Adipocyte (in vitro differentiated cells): ENCODE results near the gene KRTAP5-5.
A peak's percentile ranks its signal among the peaks of the same experiment; 100 is the strongest.
"Not testable (repeated sequence)": the region's sequence is repeated elsewhere in the genome, so short reads cannot be mapped to it uniquely, and the experiment has no call there.

Experiments
- DNase-seq: peaks from one replicate; pipeline ENCODE4 v3.0.0-alpha.2; 2015; ENCODE audit warnings: low read depth
- H3K27me3 ChIP-seq: replicated peaks from 2 replicates; pipeline ENCODE4 v1.7.0; 2013; ENCODE audit warnings: mild to moderate bottlenecking, low read length, moderate library complexity; ENCODE audit not compliant: control insufficient read depth, insufficient read depth
- H3K36me3 ChIP-seq: 2 replicates; pipeline ENCODE4 v1.7.0; 2013; ENCODE audit warnings: low read length, mild to moderate bottlenecking, moderate library complexity; ENCODE audit not compliant: control insufficient read depth, insufficient read depth, severe bottlenecking
- H3K4me1 ChIP-seq: 2 replicates; pipeline ENCODE4 v1.7.0; 2013; ENCODE audit warnings: mild to moderate bottlenecking, low read length, moderate library complexity; ENCODE audit not compliant: control insufficient read depth, insufficient read depth
- H3K4me3 ChIP-seq: 2 replicates; pipeline ENCODE4 v1.7.0; 2013; ENCODE audit warnings: mild to moderate bottlenecking, low read length, moderate library complexity
- H3K9ac ChIP-seq: 2 replicates; pipeline ENCODE4 v1.7.0; 2013; ENCODE audit warnings: mild to moderate bottlenecking, low read length, moderate library complexity
- H3K9me3 ChIP-seq: 2 replicates; pipeline ENCODE4 v1.7.0; 2013; ENCODE audit warnings: mild to moderate bottlenecking, low read length, moderate library complexity; ENCODE audit not compliant: control insufficient read depth

The KRTAP5-5 gene

GRCh38 chr11:1607901-1608300 is 21.7 kb upstream of the KRTAP5-5 start:
- not testable (repeated sequence) for H3K9me3 ChIP-seq, DNase-seq, H3K4me1 ChIP-seq, H3K9ac ChIP-seq, H3K36me3 ChIP-seq, H3K4me3 ChIP-seq
- peaks cover 37% of the 10 kb centered on the region for H3K27me3 ChIP-seq

- H3K27me3 ChIP-seq = peaks cover 34% of the 10 kb centered on the region
- no peaks in the 10 kb centered on the region for H3K9me3 ChIP-seq
- H3K4me3 ChIP-seq = no peak within 1 kb of the TSS
- H3K9ac ChIP-seq = no peak within 1 kb of the TSS
- no peak for DNase-seq
- H3K36me3 ChIP-seq = no peaks in the 10 kb centered on the region
- H3K4me1 ChIP-seq = no peaks in the 10 kb centered on the region
Observed at GRCh38 chr11:1608363-1608762, 21.2 kb upstream of the KRTAP5-5 start, which contains the start of gene KRTAP5-3. Gene KRTAP5-3, minus strand, starts transcription at chr11:1608463. Its CDS starts 78 bp downstream, at chr11:1608385.

DNA sequence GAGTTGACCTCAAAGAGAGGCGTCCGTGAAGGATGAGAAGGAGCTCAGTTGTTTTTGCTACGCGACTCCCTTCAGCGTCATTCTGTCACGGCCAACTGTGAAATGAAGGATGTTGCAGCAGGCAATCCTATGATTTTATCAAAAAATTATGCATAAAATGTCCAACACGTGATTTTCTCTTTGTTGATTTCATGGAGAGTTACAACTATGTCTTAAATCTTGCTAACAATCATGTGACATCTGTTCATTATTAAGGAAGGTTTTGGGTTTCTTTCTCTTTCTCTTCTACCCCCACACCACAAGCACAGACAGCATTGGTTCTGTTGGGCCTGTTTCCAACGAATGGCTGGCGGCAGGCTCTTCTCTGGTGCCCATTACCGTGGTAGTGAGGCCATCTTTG is 11.3 kb upstream of the KRTAP5-5 start:
- DNase-seq = peak; percentile 44
- H3K4me1 ChIP-seq = no peaks in the 10 kb centered on the region
- no peak overlapping the region for H3K4me3 ChIP-seq
- peaks cover 7% of the 10 kb centered on the region for H3K9me3 ChIP-seq
- peaks cover 62% of the 10 kb centered on the region for H3K27me3 ChIP-seq
- no peaks in the 10 kb centered on the region for H3K36me3 ChIP-seq
- H3K9ac ChIP-seq = no peak overlapping the region

- no peak for DNase-seq
- H3K9me3 ChIP-seq = peaks cover 7% of the 10 kb centered on the region
- H3K4me3 ChIP-seq = no peak overlapping the region
- peaks cover 59% of the 10 kb centered on the region for H3K27me3 ChIP-seq
- no peak overlapping the region for H3K9ac ChIP-seq
- no peaks in the 10 kb centered on the region for H3K36me3 ChIP-seq
- no peaks in the 10 kb centered on the region for H3K4me1 ChIP-seq
Observed at GRCh38 chr11:1619449-1619848, 10.1 kb upstream of the KRTAP5-5 start.

GRCh38 chr11:1622086-1622485 is 7.5 kb upstream of the KRTAP5-5 start, which contains the start of gene KRTAP5-4:
Gene KRTAP5-4, minus strand, starts transcription at chr11:1622138. Its CDS starts 45 bp downstream, at chr11:1622093.
- Histone ChIP-seq H3K27me3 (peaks cover 49% of the 10 kb centered on the region), H3K36me3 (no peaks in the 10 kb centered on the region), H3K4me3 (no peak within 1 kb of the TSS), H3K4me1 (no peaks in the 10 kb centered on the region), H3K9me3 (peaks cover 4% of the 10 kb centered on the region), H3K9ac (no peak within 1 kb of the TSS)
- DNase-seq = no peak

DNA sequence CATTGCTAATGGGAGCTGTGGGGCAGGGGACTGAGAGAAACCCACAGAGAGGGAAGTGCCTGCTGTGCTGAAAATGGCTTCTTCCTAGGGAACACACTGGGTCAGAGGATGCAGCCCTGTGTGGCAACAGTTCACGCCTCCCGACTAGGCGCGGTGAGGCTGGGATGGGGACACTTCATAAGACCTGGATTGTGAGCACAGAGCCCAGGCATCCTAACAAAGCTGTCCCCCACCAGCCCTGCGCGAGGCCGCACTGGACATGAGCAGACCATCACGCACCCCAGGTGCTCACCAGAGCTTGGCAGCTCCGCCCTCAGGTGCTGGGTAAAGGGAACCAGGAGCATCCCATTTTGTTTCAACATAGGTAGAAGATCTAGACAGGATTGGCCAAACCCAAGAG is 5.9 kb upstream of the KRTAP5-5 start:
- H3K36me3 ChIP-seq = no peaks in the 10 kb centered on the region
- H3K27me3 ChIP-seq = peaks cover 53% of the 10 kb centered on the region
- no peak overlapping the region for H3K4me3 ChIP-seq
- no peak overlapping the region for H3K9ac ChIP-seq
- H3K4me1 ChIP-seq = no peaks in the 10 kb centered on the region
- no peaks in the 10 kb centered on the region for H3K9me3 ChIP-seq
- no peak for DNase-seq

- no peak for DNase-seq
- Histone ChIP-seq H3K4me3 (no peak overlapping the region), H3K27me3 (peaks cover 59% of the 10 kb centered on the region), H3K9me3 (no peaks in the 10 kb centered on the region), H3K9ac (no peak overlapping the region), H3K4me1 (no peaks in the 10 kb centered on the region), H3K36me3 (no peaks in the 10 kb centered on the region)
Observed at GRCh38 chr11:1624621-1625020, 5.0 kb upstream of the KRTAP5-5 start.

DNA sequence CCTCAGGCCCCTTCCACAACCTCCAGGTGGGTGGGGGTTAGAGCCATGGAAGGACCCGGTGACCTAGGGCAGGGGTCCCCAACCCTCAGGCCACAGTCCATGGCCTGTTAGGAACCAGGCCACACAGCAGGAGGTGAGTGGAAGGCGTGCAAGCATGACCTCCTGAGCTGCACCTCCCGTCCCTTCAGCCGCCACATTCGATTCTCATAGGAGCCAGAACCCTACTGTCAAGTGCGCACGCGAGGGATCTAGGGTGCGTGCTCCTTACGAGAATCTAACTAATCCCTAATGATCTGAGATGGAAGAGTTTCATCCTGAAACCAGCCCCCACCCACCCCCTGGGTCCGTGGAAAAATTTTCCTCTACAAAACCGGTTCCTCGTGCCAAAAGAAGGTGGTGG is 4.0 kb upstream of the KRTAP5-5 start:
- no peak for DNase-seq
- no peaks in the 10 kb centered on the region for H3K36me3 ChIP-seq
- peaks cover 55% of the 10 kb centered on the region for H3K27me3 ChIP-seq
- no peaks in the 10 kb centered on the region for H3K9me3 ChIP-seq
- H3K9ac ChIP-seq = no peak overlapping the region
- H3K4me1 ChIP-seq = no peaks in the 10 kb centered on the region
- H3K4me3 ChIP-seq = no peak overlapping the region

- peak; percentile 76 for DNase-seq
- H3K4me3 ChIP-seq = no peak overlapping the region
- peaks cover 70% of the 10 kb centered on the region for H3K27me3 ChIP-seq
- no peaks in the 10 kb centered on the region for H3K9me3 ChIP-seq
- H3K4me1 ChIP-seq = no peaks in the 10 kb centered on the region
- no peaks in the 10 kb centered on the region for H3K36me3 ChIP-seq
- H3K9ac ChIP-seq = no peak overlapping the region
Observed at GRCh38 chr11:1628506-1629325, 859 bp upstream of the KRTAP5-5 start.

GRCh38 chr11:1630271-1630670 is 696 bp downstream of the KRTAP5-5 start:
- DNase-seq = no peak
- peaks cover 63% of the 10 kb centered on the region for H3K27me3 ChIP-seq
- no peaks in the 10 kb centered on the region for H3K9me3 ChIP-seq
- H3K4me3 ChIP-seq = no peak overlapping the region
- no peaks in the 10 kb centered on the region for H3K36me3 ChIP-seq
- H3K4me1 ChIP-seq = no peaks in the 10 kb centered on the region
- H3K9ac ChIP-seq = no peak overlapping the region

GRCh38 chr11:1631066-1631568 is 1.5 kb downstream of the KRTAP5-5 start:
- no peaks in the 10 kb centered on the region for H3K9me3 ChIP-seq
- DNase-seq = no peak
- no peaks in the 10 kb centered on the region for H3K36me3 ChIP-seq
- H3K9ac ChIP-seq = no peak overlapping the region
- no peak overlapping the region for H3K4me3 ChIP-seq
- peaks cover 66% of the 10 kb centered on the region for H3K27me3 ChIP-seq
- no peaks in the 10 kb centered on the region for H3K4me1 ChIP-seq
